SU-DHL-6 (cell line): Measurements from ENCODE around the gene PDZRN3.

ENCODE experiments used
- CTCF ChIP-seq: fragments of 200-600 bp; sonication (generic); IDR thresholded peaks from one replicate; pipeline ENCODE4 v1.5.1; 2017; ENCODE audit warnings: antibody characterized with exemption, mild to moderate bottlenecking, low read length, moderate library complexity; ENCODE audit not compliant: insufficient read depth, poor library complexity, severe bottlenecking
- EZH2phosphoT487 ChIP-seq: fragments of 200-600 bp; sonication (generic), shearing (Covaris generic); conservative IDR thresholded peaks from 2 replicates; pipeline ENCODE4 v1.6.1; 2018; ENCODE audit warnings: mild to moderate bottlenecking, antibody characterized with exemption, low read length, moderate library complexity, mixed read lengths

- TF ChIP-seq CTCF = no peak
- no peak for TF ChIP-seq EZH2phosphoT487
Observed at GRCh38 chr3:73349657-73350056, 275.1 kb downstream of the PDZRN3 start.
